Activated CD4-positive, alpha-beta T cell treated with anti-CD3 and anti-CD28 coated beads, Interleukin-2, amount 10 ng/mL, durations not matched to agents 7 days and 5 days (primary cell): ENCODE results near the gene ARHGAP26. TPM values are rescaled to one million over a fixed set of nuclear protein-coding genes. Genes with fewer than 3 reads are reported as not detected.

Source experiments
- CTCF ChIA-PET: fragments of 350-600 bp; sonication (Branson Sonifier 250); formaldehyde crosslinking; loops from one replicate; lab custom pipeline; 2021; ENCODE audit warnings: antibody characterized with exemption; lab: Charles Lee
- POLR2A ChIA-PET: fragments of 350-600 bp; sonication (Branson Sonifier 250); formaldehyde crosslinking; loops from one replicate; lab custom pipeline; 2021; ENCODE audit warnings: antibody characterized with exemption; lab: Charles Lee
- DNase-seq: peaks from one replicate; pipeline ENCODE4 v3.0.0-alpha.2; 2020
- H3K27ac Mint-ChIP-seq: one replicate; pipeline ENCODE4 v1.8.0; 2021; ENCODE audit warnings: mild to moderate bottlenecking, moderate library complexity, mixed read lengths
- H3K27me3 Mint-ChIP-seq: one replicate; pipeline ENCODE4 v1.8.0; 2021; ENCODE audit warnings: mixed read lengths
- H3K36me3 Mint-ChIP-seq: one replicate; pipeline ENCODE4 v1.8.0; 2021; ENCODE audit warnings: low read depth, mixed read lengths
- H3K4me1 Mint-ChIP-seq: one replicate; pipeline ENCODE4 v1.8.0; 2021; ENCODE audit warnings: mixed read lengths
- H3K4me3 Mint-ChIP-seq: one replicate; pipeline ENCODE4 v1.8.0; 2021; ENCODE audit warnings: mild to moderate bottlenecking, moderate library complexity, mixed read lengths
- H3K9me3 Mint-ChIP-seq: one replicate; pipeline ENCODE4 v1.8.0; 2021; ENCODE audit warnings: mixed read lengths
- total RNA-seq, 2 experiments: library from RNA; stranded (reverse); gene quantifications; one replicate each; pipeline ENCODE4 v1.2.3, GENCODE V29; 2021

The ARHGAP26 gene
- total RNA-seq, 2 experiments from 2014 or later = 21.0 to 21.5 TPM

- DNase-seq = no peak
- no peak overlapping the region for H3K4me3 Mint-ChIP-seq
- POLR2A ChIA-PET = no interaction called here
- peaks cover 8% of the 10 kb centered on the region for H3K4me1 Mint-ChIP-seq
- CTCF ChIA-PET = interaction anchor here (0.8 to 1.3 kb wide), 4 partner anchors 9 to 338 kb away, joined by 3 to 4 read pairs (median 3); partner anchors contain the start of gene NR3C1
- H3K9me3 Mint-ChIP-seq = peaks cover 2% of the 10 kb centered on the region
- H3K27ac Mint-ChIP-seq = no peak overlapping the region
- peaks cover 43% of the 10 kb centered on the region for H3K36me3 Mint-ChIP-seq
- no peaks in the 10 kb centered on the region for H3K27me3 Mint-ChIP-seq
Observed at GRCh38 chr5:143065185-143065965, 295.2 kb downstream of the ARHGAP26 start.

- Mint-ChIP-seq H3K4me3 (no peak overlapping the region), H3K9me3 (no peaks in the 10 kb centered on the region), H3K27me3 (no peaks in the 10 kb centered on the region), H3K36me3 (peaks cover 44% of the 10 kb centered on the region), H3K4me1 (peaks cover 8% of the 10 kb centered on the region), H3K27ac (no peak overlapping the region)
- POLR2A ChIA-PET = interaction anchor here (0.7 kb wide), 1 partner anchor 142 kb away, joined by 4 read pairs; no protein-coding TSS in a partner anchor
- CTCF ChIA-PET = interaction anchor here (0.7 to 0.8 kb wide), 2 partner anchors 22 to 337 kb away, joined by 4 read pairs; partner anchors contain the start of gene NR3C1
- no peak for DNase-seq
Observed at GRCh38 chr5:143065996-143066522, 295.9 kb downstream of the ARHGAP26 start.

GRCh38 chr5:143066556-143067281, 296.5 kb downstream of the ARHGAP26 start:
- DNase-seq = no peak
- Mint-ChIP-seq H3K27me3 (no peaks in the 10 kb centered on the region), H3K4me1 (peaks cover 8% of the 10 kb centered on the region), H3K36me3 (peaks cover 48% of the 10 kb centered on the region), H3K27ac (no peak overlapping the region), H3K9me3 (peaks cover 2% of the 10 kb centered on the region), H3K4me3 (no peak overlapping the region)
- ChIA-PET POLR2A (interaction anchor here (0.7 kb wide), 1 partner anchor 141 kb away, joined by 4 read pairs; no protein-coding TSS in a partner anchor), CTCF (interaction anchor here (0.7 to 0.8 kb wide), 2 partner anchors 21 to 336 kb away, joined by 4 read pairs; partner anchors contain the start of gene NR3C1)

- Mint-ChIP-seq H3K36me3 (peaks cover 41% of the 10 kb centered on the region), H3K4me1 (peaks cover 8% of the 10 kb centered on the region), H3K27ac (no peak overlapping the region), H3K9me3 (peaks cover 7% of the 10 kb centered on the region), H3K27me3 (no peaks in the 10 kb centered on the region), H3K4me3 (no peak overlapping the region)
- no peak for DNase-seq
- ChIA-PET CTCF (no interaction called here), POLR2A (no interaction called here)
Observed at GRCh38 chr5:143068712-143069111, 298.5 kb downstream of the ARHGAP26 start.

- CTCF ChIA-PET = interaction anchor here (1.9 kb wide), 1 partner anchor 8 kb away, joined by 5 read pairs; no protein-coding TSS in a partner anchor
- peaks cover 5% of the 10 kb centered on the region for H3K4me1 Mint-ChIP-seq
- H3K27ac Mint-ChIP-seq = no peak overlapping the region
Observed at GRCh38 chr5:143071927-143072326, 301.8 kb downstream of the ARHGAP26 start.

GRCh38 chr5:143072734-143073133, 302.6 kb downstream of the ARHGAP26 start:
- ChIA-PET CTCF (no interaction called here), POLR2A (no interaction called here)
- peaks cover 7% of the 10 kb centered on the region for H3K9me3 Mint-ChIP-seq
- H3K4me1 Mint-ChIP-seq = no peaks in the 10 kb centered on the region
- H3K27ac Mint-ChIP-seq = no peak overlapping the region
- peaks cover 30% of the 10 kb centered on the region for H3K36me3 Mint-ChIP-seq
- H3K27me3 Mint-ChIP-seq = no peaks in the 10 kb centered on the region
- no peak for DNase-seq
- no peak overlapping the region for H3K4me3 Mint-ChIP-seq

More at GRCh38 chr5:143071927-143072326, 301.8 kb downstream of the ARHGAP26 start:
- no peak overlapping the region for H3K4me3 Mint-ChIP-seq
- POLR2A ChIA-PET = no interaction called here
- no peak for DNase-seq
- peaks cover 36% of the 10 kb centered on the region for H3K36me3 Mint-ChIP-seq
- peaks cover 7% of the 10 kb centered on the region for H3K9me3 Mint-ChIP-seq
- no peaks in the 10 kb centered on the region for H3K27me3 Mint-ChIP-seq

- no peaks in the 10 kb centered on the region for H3K27me3 Mint-ChIP-seq
- H3K36me3 Mint-ChIP-seq = peaks cover 25% of the 10 kb centered on the region
- no peak overlapping the region for H3K4me3 Mint-ChIP-seq
- H3K27ac Mint-ChIP-seq = no peak overlapping the region
- DNase-seq = no peak
- H3K4me1 Mint-ChIP-seq = no peaks in the 10 kb centered on the region
- ChIA-PET CTCF (no interaction called here), POLR2A (no interaction called here)
- peaks cover 7% of the 10 kb centered on the region for H3K9me3 Mint-ChIP-seq
Observed at GRCh38 chr5:143073766-143074165, 303.6 kb downstream of the ARHGAP26 start.

GRCh38 chr5:143074414-143074996, 304.3 kb downstream of the ARHGAP26 start:
- no peaks in the 10 kb centered on the region for H3K27me3 Mint-ChIP-seq
- no peak for DNase-seq
- ChIA-PET POLR2A (no interaction called here), CTCF (no interaction called here)
- no peaks in the 10 kb centered on the region for H3K4me1 Mint-ChIP-seq
- H3K4me3 Mint-ChIP-seq = no peak overlapping the region
- peaks cover 19% of the 10 kb centered on the region for H3K36me3 Mint-ChIP-seq
- H3K9me3 Mint-ChIP-seq = peaks cover 7% of the 10 kb centered on the region
- H3K27ac Mint-ChIP-seq = no peak overlapping the region

GRCh38 chr5:143076377-143076776, 306.2 kb downstream of the ARHGAP26 start:
- ChIA-PET POLR2A (no interaction called here), CTCF (no interaction called here)
- peaks cover 5% of the 10 kb centered on the region for H3K9me3 Mint-ChIP-seq
- no peaks in the 10 kb centered on the region for H3K4me1 Mint-ChIP-seq
- H3K27me3 Mint-ChIP-seq = no peaks in the 10 kb centered on the region
- no peak for DNase-seq
- H3K27ac Mint-ChIP-seq = no peak overlapping the region
- H3K36me3 Mint-ChIP-seq = peaks cover 9% of the 10 kb centered on the region
- H3K4me3 Mint-ChIP-seq = no peak overlapping the region

- ChIA-PET POLR2A (no interaction called here), CTCF (no interaction called here)
- DNase-seq = no peak
- peaks cover 7% of the 10 kb centered on the region for H3K36me3 Mint-ChIP-seq
- no peaks in the 10 kb centered on the region for H3K27me3 Mint-ChIP-seq
- no peak overlapping the region for H3K27ac Mint-ChIP-seq
- no peak overlapping the region for H3K4me3 Mint-ChIP-seq
- H3K4me1 Mint-ChIP-seq = no peaks in the 10 kb centered on the region
- no peaks in the 10 kb centered on the region for H3K9me3 Mint-ChIP-seq
Observed at GRCh38 chr5:143077453-143078103, 307.4 kb downstream of the ARHGAP26 start.

- peaks cover 7% of the 10 kb centered on the region for H3K36me3 Mint-ChIP-seq
- POLR2A ChIA-PET = no interaction called here
- no peaks in the 10 kb centered on the region for H3K27me3 Mint-ChIP-seq
- no peaks in the 10 kb centered on the region for H3K9me3 Mint-ChIP-seq
- no peak overlapping the region for H3K4me3 Mint-ChIP-seq
- no peak overlapping the region for H3K27ac Mint-ChIP-seq
- no peaks in the 10 kb centered on the region for H3K4me1 Mint-ChIP-seq
- DNase-seq = no peak
- CTCF ChIA-PET = no interaction called here
Observed at GRCh38 chr5:143078313-143078712, 308.1 kb downstream of the ARHGAP26 start.

GRCh38 chr5:143078971-143079370, 308.8 kb downstream of the ARHGAP26 start:
- Mint-ChIP-seq H3K4me1 (no peaks in the 10 kb centered on the region), H3K36me3 (peaks cover 7% of the 10 kb centered on the region), H3K9me3 (no peaks in the 10 kb centered on the region), H3K27me3 (no peaks in the 10 kb centered on the region), H3K4me3 (no peak overlapping the region), H3K27ac (no peak overlapping the region)
- POLR2A ChIA-PET = no interaction called here
- DNase-seq = no peak
- CTCF ChIA-PET = interaction anchor here (1.0 kb wide), 1 partner anchor 16 kb away, joined by 3 read pairs; no protein-coding TSS in a partner anchor
